Kidney glomerular epithelial cell (primary cell): ENCODE data around the gene CTBP1.

Source experiments
- DNase-seq: peaks from one replicate; lab custom pipeline; 2025; lab: John Stamatoyannopoulos, UW

The CTBP1 gene

DNA sequence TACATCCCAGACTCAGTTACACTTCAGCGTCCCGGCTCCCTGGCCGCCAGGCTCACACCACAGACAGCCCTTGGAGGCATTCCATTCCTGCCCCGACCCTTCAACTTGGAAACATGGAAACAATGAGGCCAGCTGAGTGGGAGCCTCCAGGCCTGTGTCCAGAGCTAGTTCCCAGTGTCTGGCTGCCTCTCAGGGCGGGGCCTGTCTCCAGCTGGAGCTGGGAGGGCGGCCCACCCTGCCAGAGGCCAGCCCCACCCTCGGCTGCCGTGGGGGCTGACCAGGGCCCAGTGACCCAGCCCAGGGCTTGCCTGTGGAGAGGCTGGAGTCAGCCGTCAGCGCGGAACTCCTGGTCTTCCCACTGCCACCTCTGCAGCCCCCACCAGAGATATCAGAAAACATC is 39.1 kb downstream of the CTBP1 start:
- peak; percentile 5 for DNase-seq

DNA sequence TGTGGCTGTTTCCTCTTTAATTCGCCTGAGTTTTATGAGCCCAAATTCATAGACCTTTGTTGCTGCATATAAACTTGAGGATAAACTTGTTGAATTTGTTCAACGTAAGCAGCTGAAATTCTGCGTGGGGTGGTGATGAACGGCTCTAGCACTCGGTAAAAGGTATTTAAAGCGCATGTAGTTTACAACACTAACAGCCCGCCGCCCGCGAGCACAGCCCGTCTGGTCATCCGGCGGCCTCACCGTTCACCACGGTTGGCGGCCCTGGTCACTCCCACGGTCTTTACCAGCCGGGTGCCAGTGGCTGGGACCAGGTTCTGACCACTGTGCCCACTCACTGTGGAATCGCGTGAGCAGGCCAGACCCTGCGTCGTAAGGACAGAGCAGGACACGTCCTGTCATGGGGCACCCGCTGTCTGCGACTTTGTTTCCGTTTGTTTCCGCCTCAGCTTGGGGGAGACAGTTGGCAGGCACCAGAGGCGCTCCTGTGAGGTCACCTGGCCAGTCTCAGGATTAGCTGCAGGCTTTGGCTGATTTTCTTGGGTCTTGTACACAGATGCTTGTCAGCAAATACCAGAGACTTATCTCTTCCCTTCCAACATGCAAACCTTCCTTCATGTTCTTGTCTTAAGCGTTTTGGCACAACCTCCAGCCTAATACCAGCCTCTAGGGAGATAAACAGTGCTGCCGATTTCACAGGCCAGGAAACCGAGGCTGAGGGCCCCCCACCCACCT is 39.8 kb downstream of the CTBP1 start:
- DNase-seq = no peak

GRCh38 chr4:1208266-1208961 is 40.5 kb downstream of the CTBP1 start:
- no peak for DNase-seq

DNA sequence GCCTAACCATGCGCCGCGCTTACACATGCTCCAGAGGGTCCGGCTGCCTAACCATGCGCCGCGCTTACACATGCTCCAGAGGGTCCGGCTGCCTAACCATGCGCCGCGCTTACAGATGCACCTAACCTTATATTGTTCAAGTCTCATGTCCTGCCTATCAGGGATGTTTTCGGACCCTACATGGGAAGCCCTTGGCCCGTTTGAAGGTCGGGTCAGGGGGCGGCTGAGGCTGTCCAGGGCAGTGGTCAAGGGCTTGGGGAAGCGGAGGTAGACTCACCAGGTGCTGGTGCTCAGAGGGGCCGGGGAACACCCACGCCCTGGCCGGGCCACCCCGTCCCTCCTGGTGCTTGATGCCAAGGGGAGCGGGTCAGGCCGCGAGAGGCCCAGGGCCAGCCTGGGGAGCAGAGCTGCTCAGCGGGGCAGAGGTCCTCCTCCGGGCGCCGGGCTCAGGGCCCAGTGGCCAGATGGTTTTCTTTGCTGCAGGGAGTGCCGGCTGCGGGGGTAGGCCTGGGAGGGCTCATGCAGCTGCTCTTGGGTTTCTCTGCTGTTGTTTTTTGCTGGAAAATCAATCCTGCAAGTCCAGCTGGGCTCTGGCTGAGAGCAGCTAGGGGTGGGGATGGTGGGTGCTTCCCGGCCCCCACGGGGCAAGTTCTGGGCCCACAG is 41.2 kb downstream of the CTBP1 start:
- DNase-seq = no peak

- no peak for DNase-seq
Observed at GRCh38 chr4:1207157-1207470, 41.8 kb downstream of the CTBP1 start.

DNA sequence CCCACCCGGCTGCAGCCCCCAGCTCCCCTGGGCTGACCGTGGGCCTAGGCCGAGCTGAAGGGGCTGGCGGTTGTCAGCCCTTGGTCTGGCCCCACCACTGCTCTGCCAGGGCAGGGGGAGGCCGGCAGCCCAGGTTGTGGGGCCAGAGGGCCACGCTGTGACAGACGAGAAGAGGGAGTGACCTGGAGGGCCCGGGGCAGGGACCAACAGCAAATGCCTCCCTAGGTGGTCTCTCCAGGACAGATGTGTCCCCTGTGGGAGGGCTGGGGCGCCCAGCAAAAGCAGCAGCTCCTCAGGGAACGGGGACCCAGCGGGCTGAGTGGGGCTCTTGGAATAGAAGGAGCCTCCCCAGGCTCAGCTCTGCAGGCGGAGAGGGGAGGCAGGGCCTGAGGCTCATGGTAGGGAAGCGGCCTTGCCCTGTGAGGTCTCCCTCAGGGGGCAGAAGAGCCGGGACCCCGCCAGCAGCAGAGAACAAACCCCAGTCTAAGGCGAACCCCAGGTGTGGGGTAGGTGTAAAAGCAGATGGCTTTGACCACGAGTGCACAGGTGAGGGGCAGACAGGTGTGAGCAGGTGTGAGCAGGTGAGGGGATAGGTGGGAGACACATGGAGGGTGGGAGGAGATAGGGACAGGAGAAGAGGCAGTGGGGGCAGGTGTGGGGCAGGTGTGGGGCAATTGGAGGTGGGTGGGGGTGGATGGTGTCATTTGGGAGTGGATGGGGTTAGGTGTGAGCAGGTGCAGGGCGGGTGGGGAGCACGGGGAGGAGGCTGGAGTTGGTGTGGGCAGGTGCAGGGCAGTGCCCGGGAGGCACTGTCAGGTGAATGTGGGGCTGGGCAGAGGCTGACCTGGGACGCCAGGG is 42.4 kb downstream of the CTBP1 start:
- DNase-seq = no peak

DNA sequence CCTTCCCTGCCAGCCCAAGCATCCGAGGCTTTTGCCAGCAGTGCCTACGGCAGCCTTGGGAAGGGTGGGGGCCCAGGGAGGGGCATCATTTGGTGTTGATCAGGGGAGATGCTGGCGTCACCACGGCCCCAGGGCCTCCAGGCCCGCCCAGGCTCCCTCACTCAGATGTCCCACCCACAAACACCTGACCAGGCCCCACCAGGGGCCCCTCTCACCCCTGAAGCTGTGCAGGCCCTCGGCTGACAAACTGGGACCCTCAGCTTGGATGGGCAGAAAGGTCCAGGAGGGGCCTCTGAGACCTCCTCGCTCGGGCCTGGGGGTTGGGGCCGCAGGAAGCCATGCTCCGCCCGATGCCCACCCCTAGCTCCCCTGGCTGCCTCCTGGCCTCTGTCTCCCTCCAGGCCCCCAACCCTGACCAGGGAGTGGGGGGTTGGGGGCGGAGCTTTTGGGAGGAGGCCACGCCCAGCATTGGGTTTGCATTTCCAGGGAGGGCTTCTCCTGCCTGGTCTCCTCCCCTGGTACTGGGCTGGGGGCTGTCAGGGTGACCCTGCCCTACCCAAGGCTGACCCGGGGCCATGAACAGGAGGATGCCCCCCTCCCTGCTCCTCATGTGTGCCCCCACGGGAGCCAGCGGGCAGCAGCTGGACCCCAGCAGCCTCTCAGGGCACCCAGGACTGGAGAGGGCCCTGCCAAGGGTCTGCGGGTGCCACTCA is 43.2 kb downstream of the CTBP1 start:
- DNase-seq = no peak

- no peak for DNase-seq
Observed at GRCh38 chr4:1204828-1205585, 43.9 kb downstream of the CTBP1 start.

- no peak for DNase-seq
Observed at GRCh38 chr4:1204286-1204827, 44.6 kb downstream of the CTBP1 start.

GRCh38 chr4:1203026-1203616 is 45.8 kb downstream of the CTBP1 start:
- DNase-seq = no peak

GRCh38 chr4:1202526-1203011 is 46.4 kb downstream of the CTBP1 start:
- DNase-seq = no peak

- no peak for DNase-seq
Observed at GRCh38 chr4:1201851-1202525, 46.9 kb downstream of the CTBP1 start.

DNA sequence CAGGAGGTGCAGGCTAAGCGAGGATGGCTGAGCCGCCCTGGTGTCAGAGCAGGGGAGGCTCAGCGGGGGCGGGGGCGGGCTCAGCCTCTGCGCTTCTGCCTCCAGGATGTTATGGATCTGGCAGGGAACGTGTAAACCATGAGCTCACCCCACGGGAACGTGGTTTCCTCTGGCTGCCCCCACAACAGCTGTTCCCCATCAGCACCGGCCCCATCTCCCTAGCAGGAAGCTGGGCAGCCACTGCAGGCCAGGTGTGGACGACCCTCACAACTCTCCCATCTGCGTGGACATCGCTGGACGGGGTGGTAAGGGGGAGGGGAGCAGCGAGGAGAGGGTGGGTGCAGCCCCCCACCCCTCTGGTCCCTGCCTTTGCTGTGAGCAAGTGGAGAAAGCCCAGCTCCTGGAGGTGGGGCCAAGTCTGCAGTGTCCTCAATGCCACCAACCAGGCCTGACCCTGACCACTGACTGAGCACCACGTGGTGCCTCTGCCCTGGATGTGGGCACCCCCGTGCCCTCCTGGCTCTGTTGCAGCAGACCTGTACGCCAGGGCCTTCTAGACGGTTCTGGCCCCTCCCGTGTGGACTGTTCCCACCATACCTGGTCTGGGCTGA is 48.4 kb downstream of the CTBP1 start:
- peak; percentile 62 for DNase-seq

DNA sequence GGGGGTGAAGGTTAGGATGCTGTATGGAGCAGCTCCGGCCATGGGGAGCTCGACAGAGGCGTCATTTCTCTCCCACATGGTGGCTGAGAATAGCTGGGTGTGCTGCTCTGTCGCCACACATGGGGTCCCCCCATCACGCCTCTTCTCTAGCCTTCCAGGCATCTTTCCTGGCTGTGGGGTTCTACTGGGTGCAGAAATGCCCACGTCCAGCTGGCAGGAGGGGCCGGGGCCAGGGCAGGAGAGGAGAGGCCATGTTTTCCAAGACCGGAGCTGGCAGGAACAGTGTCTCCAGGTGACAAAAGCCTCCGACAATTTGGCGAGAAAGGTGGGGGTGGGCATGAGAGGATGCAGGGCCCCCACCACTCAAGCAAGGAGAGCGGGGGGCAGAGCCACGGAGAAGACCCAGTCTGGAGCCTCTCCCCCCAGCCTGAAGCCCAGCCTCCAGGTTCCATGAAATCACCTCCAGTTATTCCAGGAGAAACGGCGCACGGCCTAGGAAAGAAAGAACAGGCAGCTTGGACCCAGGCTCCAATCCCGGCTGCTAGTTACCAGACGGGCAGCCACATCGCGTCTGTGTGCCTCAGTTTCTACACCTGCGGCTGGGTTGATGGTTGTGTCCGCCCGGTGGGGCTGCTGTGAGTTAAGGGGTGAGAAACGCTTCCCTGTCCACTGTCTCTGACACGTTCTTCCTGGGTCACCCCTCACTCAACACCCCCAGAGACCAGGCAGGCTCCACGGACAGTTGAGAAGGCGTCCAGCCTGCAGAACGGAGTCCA is 49.2 kb downstream of the CTBP1 start:
- no peak for DNase-seq

DNA sequence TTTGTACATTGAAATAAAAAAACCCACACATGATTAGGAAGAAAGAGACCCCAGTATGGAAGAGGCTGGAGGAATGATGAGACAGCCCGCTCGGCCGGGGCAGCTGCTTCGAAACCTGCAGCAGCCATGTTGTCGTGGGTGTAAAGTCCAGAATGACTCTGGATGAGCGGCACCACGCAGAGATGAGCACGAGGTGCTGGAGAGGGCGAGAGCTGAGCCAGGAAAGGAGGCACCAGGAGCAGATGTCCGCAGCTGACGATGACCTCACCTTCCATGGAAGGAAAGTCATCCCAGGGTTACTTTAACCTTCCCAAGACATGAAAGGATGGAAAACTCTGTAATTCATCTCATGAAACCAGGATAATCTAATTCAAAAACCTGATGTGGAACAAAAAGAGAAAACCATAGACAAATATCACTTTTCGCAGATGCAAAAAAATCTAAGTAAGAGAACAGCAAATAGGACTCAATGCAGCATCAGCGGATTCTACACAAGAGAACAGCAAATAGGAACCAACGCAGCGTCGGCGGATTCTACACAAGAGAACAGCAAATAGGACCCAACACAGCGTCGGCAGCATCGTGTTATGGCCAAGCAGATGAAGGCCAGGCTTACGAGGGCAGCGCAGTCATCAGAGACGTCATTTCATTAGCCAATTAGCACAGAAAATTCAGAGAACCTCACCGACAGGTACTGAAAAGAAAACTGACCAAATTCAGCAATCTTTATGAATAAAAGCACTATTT is 50.7 kb downstream of the CTBP1 start:
- no peak for DNase-seq

- DNase-seq = no peak
Observed at GRCh38 chr4:1196421-1197183, 52.3 kb downstream of the CTBP1 start.

DNA sequence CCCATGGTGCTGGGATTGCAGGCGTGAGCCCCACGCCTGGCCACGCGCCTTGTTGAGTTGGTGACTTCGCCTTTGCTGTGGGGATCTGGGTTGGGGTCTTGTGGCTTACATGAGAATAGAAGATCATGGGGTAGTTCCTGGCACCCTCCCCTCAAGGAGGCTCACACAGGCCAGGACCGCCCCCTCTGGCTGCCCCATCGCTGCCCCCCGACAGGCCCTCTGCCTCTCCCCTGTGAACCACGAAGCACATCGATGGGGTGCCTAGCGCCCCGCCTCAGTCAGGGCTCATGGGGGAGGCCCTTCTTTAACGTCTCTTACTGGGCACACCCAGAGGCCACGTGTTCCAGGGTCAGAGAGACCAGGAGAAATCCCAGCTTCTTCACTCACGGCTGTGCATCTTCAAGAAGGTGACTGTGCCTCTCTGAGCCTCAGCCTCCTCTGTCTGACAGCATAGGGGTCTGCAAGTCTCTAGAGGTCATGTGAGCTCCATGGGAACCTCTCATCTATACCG is 53.0 kb downstream of the CTBP1 start:
- DNase-seq = no peak
